ENCODE measurements around the gene KAT6B.

Gene KAT6B

GRCh38 chr10:74960670-74961069, 134.3 kb downstream of the KAT6B start:
- no peak for DNase-seq

- DNase-seq = no peak
These were observed 136.1 kb downstream of the KAT6B start for GRCh38 chr10:74962517-74962916.

- no peak for DNase-seq
These were observed 137.1 kb downstream of the KAT6B start for GRCh38 chr10:74963549-74963948.

- DNase-seq = peak; percentile 35 to 38
These were observed 141.7 kb downstream of the KAT6B start for GRCh38 chr10:74967911-74968666.

- DNase-seq = peak in 1 of 2 experiments; percentile 10
These were observed 142.3 kb downstream of the KAT6B start for GRCh38 chr10:74968667-74969061.

- DNase-seq = no peak
These were observed 142.7 kb downstream of the KAT6B start for GRCh38 chr10:74969093-74969492.

- no peak for DNase-seq
These were observed 143.1 kb downstream of the KAT6B start for GRCh38 chr10:74969530-74969929.

- no peak for DNase-seq
These were observed 147.5 kb downstream of the KAT6B start for GRCh38 chr10:74973741-74974392.

GRCh38 chr10:74975758-74976157, 149.4 kb downstream of the KAT6B start:
- DNase-seq = no peak

- DNase-seq = no peak
These were observed 150.2 kb downstream of the KAT6B start for GRCh38 chr10:74976565-74976964.

- no peak for DNase-seq
These were observed 150.7 kb downstream of the KAT6B start for GRCh38 chr10:74977072-74977471.

GRCh38 chr10:74977913-74978847, 151.8 kb downstream of the KAT6B start:
- no peak for DNase-seq

- DNase-seq = no peak
These were observed 155.6 kb downstream of the KAT6B start for GRCh38 chr10:74981831-74982633.

GRCh38 chr10:74982634-74982982, 156.2 kb downstream of the KAT6B start:
- no peak for DNase-seq

- no peak for DNase-seq
These were observed 157.0 kb downstream of the KAT6B start for GRCh38 chr10:74983383-74983782.

GRCh38 chr10:74987339-74988053, 161.1 kb downstream of the KAT6B start:
- no peak for DNase-seq

GRCh38 chr10:74988054-74988775, 161.8 kb downstream of the KAT6B start:
- no peak for DNase-seq

- DNase-seq = peak in 1 of 2 experiments; percentile 15
These were observed 162.6 kb downstream of the KAT6B start for GRCh38 chr10:74988832-74989561.

GRCh38 chr10:74991435-74991834, 165.0 kb downstream of the KAT6B start:
- DNase-seq = no peak

GRCh38 chr10:74992068-74992467, 165.7 kb downstream of the KAT6B start:
- no peak for DNase-seq

- no peak for DNase-seq
These were observed 167.2 kb downstream of the KAT6B start for GRCh38 chr10:74993649-74994048.
